SU-DHL-6 (cell line): Measurements from ENCODE around the gene TEKT4.
"Not testable (repeated sequence)": the region's sequence is repeated elsewhere in the genome, so short reads cannot be mapped to it uniquely, and the experiment has no call there.

Source experiments
- EZH2phosphoT487 ChIP-seq: fragments of 200-600 bp; sonication (generic), shearing (Covaris generic); conservative IDR thresholded peaks from 2 replicates; pipeline ENCODE4 v1.6.1; 2018; ENCODE audit warnings: mild to moderate bottlenecking, antibody characterized with exemption, low read length, moderate library complexity, mixed read lengths
- TF ChIP-seq, protein P1 (sequence below): fragments of 200-600 bp; sonication (generic); IDR thresholded peaks from one replicate; pipeline ENCODE4 v1.5.1; 2017; ENCODE audit warnings: antibody characterized with exemption, mild to moderate bottlenecking, low read length, moderate library complexity; ENCODE audit not compliant: insufficient read depth, poor library complexity, severe bottlenecking

DNA sequence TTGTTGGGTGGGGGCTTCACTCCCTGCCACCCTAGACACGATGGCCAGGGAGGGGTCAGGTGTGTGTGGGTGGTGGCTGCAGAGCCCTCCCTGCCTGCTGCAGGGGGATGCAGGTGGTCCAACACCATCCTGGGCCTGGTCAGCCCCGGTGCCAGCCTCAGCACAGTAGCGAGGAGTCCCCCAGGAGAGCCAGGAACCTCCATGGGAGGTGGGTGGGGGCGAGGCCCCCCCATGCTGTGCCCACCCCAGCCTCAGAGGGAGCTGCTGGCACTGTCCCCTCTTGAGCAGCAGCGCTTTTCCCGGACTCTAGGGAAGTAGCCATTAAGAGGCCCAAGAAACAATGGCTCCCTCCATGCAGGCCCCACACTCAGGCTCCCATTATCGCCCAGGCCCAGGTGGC lies 7.3 kb downstream of the TEKT4 start:
- TF ChIP-seq, protein P1, sequence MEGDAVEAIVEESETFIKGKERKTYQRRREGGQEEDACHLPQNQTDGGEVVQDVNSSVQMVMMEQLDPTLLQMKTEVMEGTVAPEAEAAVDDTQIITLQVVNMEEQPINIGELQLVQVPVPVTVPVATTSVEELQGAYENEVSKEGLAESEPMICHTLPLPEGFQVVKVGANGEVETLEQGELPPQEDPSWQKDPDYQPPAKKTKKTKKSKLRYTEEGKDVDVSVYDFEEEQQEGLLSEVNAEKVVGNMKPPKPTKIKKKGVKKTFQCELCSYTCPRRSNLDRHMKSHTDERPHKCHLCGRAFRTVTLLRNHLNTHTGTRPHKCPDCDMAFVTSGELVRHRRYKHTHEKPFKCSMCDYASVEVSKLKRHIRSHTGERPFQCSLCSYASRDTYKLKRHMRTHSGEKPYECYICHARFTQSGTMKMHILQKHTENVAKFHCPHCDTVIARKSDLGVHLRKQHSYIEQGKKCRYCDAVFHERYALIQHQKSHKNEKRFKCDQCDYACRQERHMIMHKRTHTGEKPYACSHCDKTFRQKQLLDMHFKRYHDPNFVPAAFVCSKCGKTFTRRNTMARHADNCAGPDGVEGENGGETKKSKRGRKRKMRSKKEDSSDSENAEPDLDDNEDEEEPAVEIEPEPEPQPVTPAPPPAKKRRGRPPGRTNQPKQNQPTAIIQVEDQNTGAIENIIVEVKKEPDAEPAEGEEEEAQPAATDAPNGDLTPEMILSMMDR: not testable (repeated sequence)
- TF ChIP-seq EZH2phosphoT487: not testable (repeated sequence)
